Measurements from ENCODE around the gene ENO3. TPM values are rescaled to one million over a fixed set of nuclear protein-coding genes. Genes with fewer than 3 reads are reported as not detected.

The ENO3 gene
- polyA plus RNA-seq, 3 donors: 20.3 to 36.4 (median 29.5) TPM

GRCh38 chr17:4931963-4932362, 19.0 kb upstream of the ENO3 start, which contains the start of gene GP1BA:
Gene GP1BA (plus strand): TSS chr17:4932277. CDS start chr17:4932605, 328 bp downstream.
- no peak for DNase-seq (ENCODE audit: extremely low read depth in 1 of 11, low read depth in 9 of 11, low spot score in 4 of 11)

GRCh38 chr17:4932756-4933155, 18.2 kb upstream of the ENO3 start:
- DNase-seq (ENCODE audit: extremely low read depth in 1 of 11, low read depth in 9 of 11, low spot score in 4 of 11): no peak

- DNase-seq (ENCODE audit: extremely low read depth in 1 of 11, low read depth in 9 of 11, low spot score in 4 of 11): no peak
Measured at GRCh38 chr17:4933646-4934045, 17.3 kb upstream of the ENO3 start.

- no peak for DNase-seq (ENCODE audit: extremely low read depth in 1 of 11, low read depth in 9 of 11, low spot score in 4 of 11)
Measured at GRCh38 chr17:4934173-4934979, 16.5 kb upstream of the ENO3 start.

- no peak for DNase-seq (ENCODE audit: extremely low read depth in 1 of 11, low read depth in 9 of 11, low spot score in 4 of 11)
Measured at GRCh38 chr17:4935650-4936049, 15.3 kb upstream of the ENO3 start.

- no peak for DNase-seq (ENCODE audit: extremely low read depth in 1 of 11, low read depth in 9 of 11, low spot score in 4 of 11)
Measured at GRCh38 chr17:4936436-4936835, 14.5 kb upstream of the ENO3 start.

- DNase-seq (ENCODE audit: extremely low read depth in 1 of 11, low read depth in 9 of 11, low spot score in 4 of 11): no peak
Measured at GRCh38 chr17:4937553-4937952, 13.4 kb upstream of the ENO3 start.

GRCh38 chr17:4938069-4938491, 12.8 kb upstream of the ENO3 start:
- no peak for DNase-seq (ENCODE audit: extremely low read depth in 1 of 11, low read depth in 9 of 11, low spot score in 4 of 11)

GRCh38 chr17:4938688-4939545, 12.0 kb upstream of the ENO3 start:
- no peak for DNase-seq (ENCODE audit: extremely low read depth in 1 of 11, low read depth in 9 of 11, low spot score in 4 of 11)

- no peak for DNase-seq (ENCODE audit: extremely low read depth in 1 of 11, low read depth in 9 of 11, low spot score in 4 of 11)
Measured at GRCh38 chr17:4939546-4939795, 11.4 kb upstream of the ENO3 start.

- DNase-seq (ENCODE audit: extremely low read depth in 1 of 11, low read depth in 9 of 11, low spot score in 4 of 11): peak; percentile 96 to 100 (median 99)
Measured at GRCh38 chr17:4939796-4940554, 10.9 kb upstream of the ENO3 start, which contains the start of the genes RNF167 and SLC25A11. Gene RNF167 (plus strand): TSS chr17:4940268. CDS start chr17:4940910, 642 bp downstream. Gene SLC25A11 (minus strand): TSS chr17:4940046. CDS start chr17:4939910, 136 bp downstream.

- peak in 1 of 11 donors; percentile 87 for DNase-seq (ENCODE audit: extremely low read depth in 1 of 11, low read depth in 9 of 11, low spot score in 4 of 11)
Measured at GRCh38 chr17:4940555-4941318, 10.2 kb upstream of the ENO3 start.

- DNase-seq (ENCODE audit: extremely low read depth in 1 of 11, low read depth in 9 of 11, low spot score in 4 of 11): no peak
Measured at GRCh38 chr17:4941319-4941610, 9.7 kb upstream of the ENO3 start.

GRCh38 chr17:4942760-4943508, 8.0 kb upstream of the ENO3 start:
- no peak for DNase-seq (ENCODE audit: extremely low read depth in 1 of 11, low read depth in 9 of 11, low spot score in 4 of 11)

GRCh38 chr17:4944163-4944553, 6.8 kb upstream of the ENO3 start:
- no peak for DNase-seq (ENCODE audit: extremely low read depth in 1 of 11, low read depth in 9 of 11, low spot score in 4 of 11)

GRCh38 chr17:4944554-4945175, 6.3 kb upstream of the ENO3 start:
- DNase-seq (ENCODE audit: extremely low read depth in 1 of 11, low read depth in 9 of 11, low spot score in 4 of 11): no peak

GRCh38 chr17:4945176-4945943, 5.6 kb upstream of the ENO3 start:
- DNase-seq (ENCODE audit: extremely low read depth in 1 of 11, low read depth in 9 of 11, low spot score in 4 of 11): no peak

Data from renal cortex interstitium (tissue), 11 donors.